Panc1 (cell line): Measurements from ENCODE around the gene AHR. TPM values are rescaled to one million over a fixed set of nuclear protein-coding genes. Genes with fewer than 3 reads are reported as not detected.

Experiments used
- ATAC-seq: fragments of 200-7000 bp; cut with Tn5 transposase; 2 replicates; pipeline ENCODE4 v1.9.1; 2020; ENCODE audit warnings: mild to moderate bottlenecking, moderate library complexity
- BruUV-seq: library from RNA; stranded (reverse); fragments of 400-500 nt; replicated peaks from 2 replicates; lab custom pipeline; 2021; lab: Mats Ljungman, UMichigan
- CTCF ChIA-PET: fragments of 300-600 bp; sonication (Branson Sonifier 250); formaldehyde crosslinking; loops from one replicate; lab custom pipeline; 2022; ENCODE audit warnings: antibody characterized with exemption; lab: Charles Lee
- POLR2A ChIA-PET: fragments of 300-600 bp; sonication (Branson Sonifier 250); formaldehyde crosslinking; loops from one replicate; lab custom pipeline; 2022; ENCODE audit warnings: antibody characterized with exemption; lab: Charles Lee
- DNase-seq: peaks from one replicate; pipeline ENCODE4 v3.0.0-alpha.2; 2010; ENCODE audit warnings: low read depth, low spot score
- H3K27ac ChIP-seq: 2 replicates; pipeline ENCODE4 v1.5.1; 2011; ENCODE audit warnings: mild to moderate bottlenecking, low read length, inconsistent platforms
- H3K27me3 ChIP-seq: fragments of 200-500 bp; sonication (Bioruptor generic); 2 replicates; pipeline ENCODE4 v1.6.0; 2014; ENCODE audit warnings: low read length, inconsistent platforms; ENCODE audit not compliant: control insufficient read depth, insufficient read depth
- H3K36me3 ChIP-seq: fragments of 200-500 bp; sonication (Bioruptor generic); 2 replicates; pipeline ENCODE4 v1.5.1; 2014; ENCODE audit warnings: inconsistent platforms, mild to moderate bottlenecking, low read length, moderate library complexity; ENCODE audit not compliant: control insufficient read depth, insufficient read depth
- H3K4me1 ChIP-seq: 2 replicates; pipeline ENCODE4 v1.5.1; 2011; ENCODE audit warnings: inconsistent platforms, mild to moderate bottlenecking, low read length, moderate library complexity; ENCODE audit not compliant: control insufficient read depth, insufficient read depth
- H3K4me3 ChIP-seq, 2 experiments: 2 replicates each; pipeline ENCODE4 v1.5.1; 2011 to 2012; ENCODE audit warnings: low read depth in 2 of 2, low read length in 2 of 2, mild to moderate bottlenecking in 2 of 2, inconsistent platforms in 1 of 2, moderate library complexity in 1 of 2
- H3K9me3 ChIP-seq: fragments of 200-500 bp; sonication (Bioruptor generic); 2 replicates; pipeline ENCODE4 v1.5.1; 2014; ENCODE audit warnings: low read depth, mild to moderate bottlenecking, inconsistent platforms, low read length, moderate library complexity; ENCODE audit not compliant: control insufficient read depth, insufficient read depth
- CTCF ChIP-seq: fragments of 450-650 bp; IDR thresholded peaks from 2 replicates; pipeline ENCODE4 v1.5.1; 2017; ENCODE audit warnings: mild to moderate bottlenecking
- REST ChIP-seq, 2 experiments: IDR thresholded peaks; 2 replicates each; pipeline ENCODE4 v1.6.1; 2011 to 2012; ENCODE audit warnings: low read depth in 2 of 2, control low read depth in 1 of 2, low read length in 1 of 2, mild to moderate bottlenecking in 1 of 2, moderate library complexity in 1 of 2; ENCODE audit not compliant: insufficient read depth in 1 of 2
- SIN3A ChIP-seq: IDR thresholded peaks from 2 replicates; pipeline ENCODE4 v1.6.1; 2012; ENCODE audit warnings: low read depth, mild to moderate bottlenecking, low read length, moderate library complexity, borderline replicate concordance; ENCODE audit not compliant: insufficient read depth
- TCF7L2 ChIP-seq: IDR thresholded peaks from 2 replicates; pipeline ENCODE4 v1.6.1; 2011; ENCODE audit warnings: mild to moderate bottlenecking, low read depth, low read length, inconsistent platforms
- in situ Hi-C: cut with HindIII; loops from 2 replicates; pipeline ENCODE4 v1.10.0; 2016; ENCODE audit warnings: low sequenced_read_pairs, low pct_unique_long_range_greater_than_20kb
- intact Hi-C: fragments of 100-400 bp; cut with micrococcal nuclease; formaldehyde crosslinking; loops from one replicate; pipeline ENCODE4 v1.10.0; 2022; ENCODE audit not compliant: unreplicated experiment
- total RNA-seq: library from RNA; stranded (reverse); gene quantifications from one replicate; pipeline ENCODE4 v1.2.1, GENCODE V29; 2021; ENCODE audit not compliant: unreplicated experiment

Gene AHR
- total RNA-seq, 1 experiment from 2014 or later: 36.6 TPM

DNA sequence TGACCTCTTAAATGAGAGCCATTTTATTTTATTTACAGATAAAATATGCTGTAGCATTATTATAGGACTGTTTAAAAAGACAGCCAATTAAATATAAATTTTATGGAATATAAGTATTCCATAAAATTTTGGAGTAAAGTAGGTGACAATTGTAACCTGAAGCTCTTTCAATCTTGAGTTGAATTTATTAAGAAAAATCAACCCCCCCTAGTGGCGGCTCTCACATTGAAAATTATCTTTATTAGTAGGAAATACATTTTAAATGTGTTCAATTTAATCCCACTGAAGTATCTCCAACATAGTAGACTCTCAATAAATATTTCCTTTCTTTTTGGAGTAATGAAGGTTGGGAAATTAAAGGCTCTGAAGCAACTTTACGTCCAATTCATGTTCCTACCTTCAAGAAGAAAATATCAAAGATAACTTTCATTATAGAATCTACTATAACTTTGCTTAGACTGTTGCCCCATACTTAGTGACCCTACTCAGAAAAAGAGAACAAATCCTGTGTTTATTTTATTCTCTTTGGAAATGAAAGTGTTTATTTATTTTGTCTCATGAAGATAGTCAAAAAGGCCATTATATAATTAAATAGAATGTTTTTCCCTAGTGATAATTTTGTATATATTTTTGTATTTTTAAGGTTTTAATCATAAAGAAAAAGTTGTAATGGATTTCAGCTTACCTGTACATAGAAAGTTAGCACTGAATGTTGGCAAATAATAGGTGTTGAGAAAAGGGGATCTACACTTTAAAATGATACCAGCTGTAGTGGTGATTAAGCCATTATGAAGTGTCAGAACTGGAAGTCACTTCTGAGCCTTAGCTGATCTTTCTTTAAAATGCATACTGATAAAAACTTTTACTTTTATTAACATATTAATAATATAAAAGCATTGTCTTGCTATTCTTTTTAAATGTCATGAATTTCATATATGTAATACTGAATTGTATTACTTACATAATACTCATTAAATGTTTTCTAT, 3.3 kb downstream of the AHR start:
- in situ Hi-C loops (no loop called here), intact Hi-C loops (loop anchor here (2.0 to 10.0 kb wide), 3 partner anchors 319 to 407 kb away; no protein-coding TSS in a partner anchor)
- POLR2A ChIA-PET: no interaction called here
- no peak for ATAC-seq
- no TSS peak for BruUV-seq
- no peak for DNase-seq
- H3K27me3 ChIP-seq: no peaks in the 10 kb centered on the region
- CTCF ChIA-PET: interaction anchor here (0.7 to 1.3 kb wide), 4 partner anchors 230 to 410 kb away, joined by 3 to 5 read pairs (median 3); no protein-coding TSS in a partner anchor
- H3K4me1 ChIP-seq: peaks cover 54% of the 10 kb centered on the region
- no peaks in the 10 kb centered on the region for H3K36me3 ChIP-seq
- H3K27ac ChIP-seq: peak overlapping the region; percentile 68
- peak overlapping the region; percentile 64 to 93 for H3K4me3 ChIP-seq
- H3K9me3 ChIP-seq: no peaks in the 10 kb centered on the region
- TF ChIP-seq REST (IDR thresholded peaks at IDR 0.05; ENCODE audit: insufficient read depth in 1 of 2, low read depth in 2 of 2, low read length in 1 of 2) (no peak), CTCF (peak; percentile 76; the same call in 1 of the 2 replicates), TCF7L2 (no peak)

- POLR2A ChIA-PET: no interaction called here
- CTCF ChIA-PET: interaction anchor here (0.6 to 1.3 kb wide), 2 partner anchors 27 to 379 kb away, joined by 3 read pairs; no protein-coding TSS in a partner anchor
- Histone ChIP-seq H3K4me3 (peak overlapping the region in 1 of 2 experiments; percentile 30; a peak in 1 of 4 replicates), H3K27me3 (no peaks in the 10 kb centered on the region), H3K4me1 (peaks cover 61% of the 10 kb centered on the region), H3K27ac (peak overlapping the region; percentile 65; the same call in 1 of the 2 replicates), H3K9me3 (no peaks in the 10 kb centered on the region), H3K36me3 (no peaks in the 10 kb centered on the region)
- BruUV-seq: no TSS peak
- no peak for TF ChIP-seq SIN3A
- TF ChIP-seq REST (IDR thresholded peaks at IDR 0.05; ENCODE audit: insufficient read depth in 1 of 2, low read depth in 2 of 2, low read length in 1 of 2): no peak
- TF ChIP-seq CTCF: peak; percentile 36; the same call in 1 of the 2 replicates
- in situ Hi-C loops: no loop called here
- DNase-seq: no peak
- intact Hi-C loops: loop anchor here (5.0 to 10.0 kb wide), 2 partner anchors 345 to 408 kb away; no protein-coding TSS in a partner anchor
- ATAC-seq: no peak
These were observed 4.2 kb downstream of the AHR start for GRCh38 chr7:17302575-17303142.
